K562 (cell line): ENCODE data around the gene HIVEP1. TPM values are rescaled to one million over a fixed set of nuclear protein-coding genes. Genes with fewer than 3 reads are reported as not detected.

Experiments
- BMI1 ChIP-seq: fragments of 150-350 bp; IDR thresholded peaks from 2 replicates; pipeline ENCODE4 v1.6.1; 2014; ENCODE audit warnings: low read length
- DACH1 ChIP-seq: fragments of 450-650 bp; IDR thresholded peaks from 2 replicates; pipeline ENCODE4 v1.6.1; 2018; ENCODE audit not compliant: partially characterized antibody
- EP400 ChIP-seq: fragments of 450-650 bp; IDR thresholded peaks from 2 replicates; pipeline ENCODE4 v1.6.1; 2017; ENCODE audit warnings: antibody characterized with exemption, mild to moderate bottlenecking, moderate library complexity
- FOXK2 ChIP-seq, 2 experiments: fragments of 450-650 bp; IDR thresholded peaks in 1 of 2; conservative IDR thresholded peaks in 1 of 2; 2 replicates each; pipeline ENCODE4 v1.6.1; 2016; ENCODE audit warnings: low read depth in 2 of 2, mild to moderate bottlenecking in 1 of 2
- JUNB ChIP-seq: fragments of 450-650 bp; formaldehyde crosslinking; conservative IDR thresholded peaks from 2 replicates; pipeline ENCODE4 v1.4.0; 2020; ENCODE audit warnings: mild to moderate bottlenecking
- PCBP1 ChIP-seq: fragments of 200-400 bp; formaldehyde crosslinking; IDR thresholded peaks from 2 replicates; pipeline ENCODE4 v1.6.1; 2018; ENCODE audit warnings: mild to moderate bottlenecking, low read depth, low read length; ENCODE audit not compliant: poor library complexity, severe bottlenecking
- polyA plus RNA-seq, 8 experiments: library from polyadenylated mRNA; depleted of rRNA in 4 of 8; stranded (reverse) in 5 of 8; unstranded in 3 of 8; fragments of >200 nt; fragmentation: Nextera tagmentation in 2 of 8; fragmentation: Illumina TruSeq in 1 of 8; extraction: Ambion mirVana in 2 of 8; extraction: Trizol in 1 of 8; gene quantifications; 2 replicates each; pipeline versions ENCODE4 v1.2.1 to v1.2.3, GENCODE V29; 2011 to 2014; ENCODE audit warnings: inconsistent platforms in 1 of 8, missing spikeins in 1 of 8
- total RNA-seq, 7 experiments: library from RNA; depleted of rRNA in 6 of 7; stranded (reverse); fragments of >200 nt in 6 of 7; fragmentation: Illumina TruSeq in 2 of 7; extraction: Trizol in 2 of 7; gene quantifications; 2 replicates each; pipeline versions ENCODE4 v1.2.1 to v1.2.3, GENCODE V29; 2011 to 2021; ENCODE audit warnings: low replicate concordance in 1 of 7
- TF ChIP-seq, protein P1 (sequence below): fragments of 250-450 bp; sonication (Bioruptor Pico); IDR thresholded peaks from 2 replicates; pipeline ENCODE4 v1.5.0; 2021
- TF ChIP-seq, protein P2 (sequence below): sonication (generic); formaldehyde crosslinking; IDR thresholded peaks from 2 replicates; pipeline ENCODE4 v1.5.0; 2020; ENCODE audit warnings: missing genetic modification reagents

The HIVEP1 gene
- total and polyA plus RNA-seq, 9 of the 15 experiments (the other 6 are each of a cell fraction or from before 2014, with no cell fraction given), result 6.0 to 33.3 (median 21.7) TPM

DNA sequence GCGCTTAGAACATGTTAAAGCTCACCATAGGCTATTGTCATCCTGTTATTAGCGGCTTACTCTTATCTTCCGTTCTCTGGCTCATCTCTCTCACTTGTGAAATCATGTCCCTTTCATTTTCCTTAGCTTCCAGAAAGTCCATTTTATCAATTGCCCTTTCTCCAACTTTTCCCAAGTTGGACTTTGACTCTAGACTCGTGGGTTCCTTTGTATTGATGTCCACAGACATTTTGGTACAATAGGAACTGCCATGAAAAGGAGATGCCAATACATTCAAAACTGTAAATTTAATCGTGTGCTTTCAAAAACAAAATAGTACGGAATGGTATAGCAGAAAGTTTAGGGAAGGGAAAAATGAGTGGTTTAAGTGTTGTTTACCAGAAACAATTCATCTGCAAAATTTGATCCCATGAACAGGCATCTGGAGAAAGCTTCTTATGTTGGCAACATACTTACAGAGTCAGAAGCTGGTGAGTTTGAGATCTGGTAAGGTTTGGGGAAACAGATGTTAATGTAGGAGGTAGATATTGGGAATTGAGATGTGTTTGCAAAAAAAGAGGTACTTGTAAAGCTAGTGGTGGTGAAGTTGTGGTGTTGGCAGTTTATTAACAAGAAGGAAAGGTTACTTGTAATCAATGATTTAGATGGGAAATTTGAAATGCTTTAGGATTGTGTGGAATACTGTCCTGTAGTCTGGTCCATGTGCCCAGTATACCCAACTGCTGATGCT, 10.2 kb upstream of the HIVEP1 start (continued):
- TF ChIP-seq, protein P1, sequence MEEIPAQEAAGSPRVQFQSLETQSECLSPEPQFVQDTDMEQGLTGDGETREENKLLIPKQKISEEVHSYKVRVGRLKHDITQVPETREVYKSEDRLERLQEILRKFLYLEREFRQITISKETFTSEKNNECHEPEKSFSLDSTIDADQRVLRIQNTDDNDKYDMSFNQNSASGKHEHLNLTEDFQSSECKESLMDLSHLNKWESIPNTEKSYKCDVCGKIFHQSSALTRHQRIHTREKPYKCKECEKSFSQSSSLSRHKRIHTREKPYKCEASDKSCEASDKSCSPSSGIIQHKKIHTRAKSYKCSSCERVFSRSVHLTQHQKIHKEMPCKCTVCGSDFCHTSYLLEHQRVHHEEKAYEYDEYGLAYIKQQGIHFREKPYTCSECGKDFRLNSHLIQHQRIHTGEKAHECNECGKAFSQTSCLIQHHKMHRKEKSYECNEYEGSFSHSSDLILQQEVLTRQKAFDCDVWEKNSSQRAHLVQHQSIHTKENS (CRISPR knock-in tag), result no peak
- TF ChIP-seq, protein P2, sequence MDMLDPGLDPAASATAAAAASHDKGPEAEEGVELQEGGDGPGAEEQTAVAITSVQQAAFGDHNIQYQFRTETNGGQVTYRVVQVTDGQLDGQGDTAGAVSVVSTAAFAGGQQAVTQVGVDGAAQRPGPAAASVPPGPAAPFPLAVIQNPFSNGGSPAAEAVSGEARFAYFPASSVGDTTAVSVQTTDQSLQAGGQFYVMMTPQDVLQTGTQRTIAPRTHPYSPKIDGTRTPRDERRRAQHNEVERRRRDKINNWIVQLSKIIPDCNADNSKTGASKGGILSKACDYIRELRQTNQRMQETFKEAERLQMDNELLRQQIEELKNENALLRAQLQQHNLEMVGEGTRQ (CRISPR knock-in tag), result no peak
- TF ChIP-seq JUNB (CRISPR knock-in tag), result no peak
- TF ChIP-seq EP400, result no peak
- peak; percentile 23 for TF ChIP-seq DACH1
- no peak for TF ChIP-seq PCBP1
- no peak for TF ChIP-seq BMI1
- 0 out of 4 replicates have a peak, but pooled peaks of 1 of the 2 experiments have one; percentile 7 for TF ChIP-seq FOXK2 (conservative IDR thresholded peaks at IDR 0.05 in 1 of 2, IDR thresholded peaks at IDR 0.05 in 1 of 2; ENCODE audit: low read depth in 2 of 2)
